ENCODE results near the gene RHOU.
"Not testable (repeated sequence)": the region's sequence is repeated elsewhere in the genome, so short reads cannot be mapped to it uniquely, and the experiment has no call there.

- TF ChIP-seq EZH2 (IDR thresholded peaks at IDR 0.05; ENCODE audit: insufficient read depth, poor library complexity, severe bottlenecking); EZH2phosphoT487 (IDR thresholded peaks at IDR 0.05; ENCODE audit: insufficient read depth, low read depth): not testable (repeated sequence)
Observed at GRCh38 chr1:228775946-228776345, 40.7 kb downstream of the RHOU start.
